SKM-1 (cell line): ENCODE results near the gene MBNL3.
"Not testable (repeated sequence)": the region's sequence is repeated elsewhere in the genome, so short reads cannot be mapped to it uniquely, and the experiment has no call there.

Experiments
- DNase-seq: peaks from one replicate; lab custom pipeline; 2025; ENCODE audit not compliant: unreplicated experiment; lab: John Stamatoyannopoulos, UW

The MBNL3 gene

DNA sequence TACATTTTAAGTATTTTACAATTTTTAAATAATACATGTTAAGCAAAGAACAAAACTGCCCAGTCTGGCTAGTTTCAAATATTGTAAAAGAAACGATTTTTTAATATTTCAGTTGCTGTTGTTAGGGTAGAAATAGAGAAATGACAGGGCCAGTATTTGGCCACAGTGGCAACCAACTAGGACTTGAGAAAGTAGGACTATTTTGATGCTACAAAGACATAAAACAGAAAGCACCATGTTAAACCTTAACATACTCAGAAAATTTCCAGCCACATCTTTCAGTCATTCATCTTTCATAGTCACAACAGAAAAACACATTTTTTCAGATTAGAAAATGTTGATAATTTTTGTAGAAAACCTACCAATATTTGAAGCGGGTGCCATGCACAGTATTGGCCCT is 104.5 kb downstream of the MBNL3 start:
- no peak for DNase-seq

DNA sequence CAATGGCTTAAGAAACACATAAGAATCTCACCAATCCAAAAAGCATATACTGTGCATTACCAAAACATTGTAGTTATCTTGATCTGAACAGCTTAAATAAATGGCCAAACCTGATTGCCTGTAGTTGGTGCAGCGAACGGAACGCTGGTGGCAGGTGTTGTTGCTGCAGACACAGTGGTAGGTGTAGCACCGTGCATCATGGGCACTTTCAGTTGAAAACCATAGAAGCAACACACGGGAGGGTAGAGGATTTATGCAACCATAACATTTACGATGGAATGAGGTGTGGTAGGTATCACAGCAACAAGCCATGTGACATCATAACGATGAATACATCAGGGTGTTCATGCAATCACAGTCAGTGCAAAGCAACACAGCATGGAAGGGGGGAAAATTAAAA is 106.8 kb downstream of the MBNL3 start:
- no peak for DNase-seq

DNA sequence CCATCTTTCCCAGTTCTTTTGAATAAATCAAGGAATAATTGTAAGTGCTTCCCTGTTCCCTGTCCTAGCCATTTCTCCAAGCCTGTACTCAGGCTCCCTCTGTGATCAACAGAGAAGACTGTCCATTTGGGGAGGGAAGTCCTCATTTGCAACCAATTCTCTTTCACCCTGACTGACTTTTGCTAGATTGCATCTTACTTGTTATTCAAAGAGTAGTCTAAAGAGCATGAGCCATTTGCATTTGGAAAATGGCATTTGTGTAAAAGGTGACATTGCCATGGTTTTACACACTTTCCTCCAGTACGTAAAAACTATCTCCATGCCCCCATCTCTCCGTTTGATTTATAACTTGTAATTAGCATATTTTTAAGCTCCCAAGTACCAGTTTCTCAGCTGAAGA is 110.6 kb downstream of the MBNL3 start:
- no peak for DNase-seq

DNA sequence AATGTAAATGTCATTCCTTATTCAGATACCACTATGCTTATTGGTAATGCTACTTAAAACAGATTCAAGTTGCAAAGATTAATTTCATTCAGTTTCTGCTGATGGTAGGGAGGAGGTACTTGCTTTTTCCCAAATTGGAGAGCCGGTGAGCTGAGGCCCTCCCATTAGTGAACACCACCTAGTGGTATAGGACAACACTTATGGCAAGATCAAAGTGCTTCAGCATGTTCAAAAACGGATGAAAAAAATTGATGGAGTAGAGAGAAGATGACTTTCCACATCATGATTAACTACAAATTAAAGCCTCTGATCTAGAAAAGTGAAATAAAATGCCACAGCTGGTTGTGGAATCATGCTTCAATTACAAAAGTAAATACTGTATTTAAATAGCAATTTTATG is 112.9 kb downstream of the MBNL3 start:
- no peak for DNase-seq

DNA sequence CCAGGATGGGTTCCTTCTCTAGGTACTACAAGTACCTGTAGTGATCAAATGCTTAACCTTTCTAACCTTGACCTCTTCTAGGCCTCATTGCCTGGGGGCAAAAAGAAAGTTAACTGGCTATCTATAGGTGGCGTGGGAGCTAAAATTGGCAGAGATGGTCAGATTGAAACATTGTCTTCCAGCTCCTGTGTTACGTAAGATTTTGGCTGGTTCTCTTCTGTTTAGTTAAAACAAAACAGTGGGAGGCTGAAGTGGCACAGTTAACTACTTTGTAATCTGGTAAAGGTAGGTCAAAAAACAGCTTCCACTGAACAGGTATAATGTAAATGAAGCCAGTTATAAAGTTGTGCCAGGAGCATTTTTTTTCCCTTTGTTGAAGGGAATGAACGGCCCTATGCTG is 115.2 kb downstream of the MBNL3 start:
- DNase-seq: no peak

DNA sequence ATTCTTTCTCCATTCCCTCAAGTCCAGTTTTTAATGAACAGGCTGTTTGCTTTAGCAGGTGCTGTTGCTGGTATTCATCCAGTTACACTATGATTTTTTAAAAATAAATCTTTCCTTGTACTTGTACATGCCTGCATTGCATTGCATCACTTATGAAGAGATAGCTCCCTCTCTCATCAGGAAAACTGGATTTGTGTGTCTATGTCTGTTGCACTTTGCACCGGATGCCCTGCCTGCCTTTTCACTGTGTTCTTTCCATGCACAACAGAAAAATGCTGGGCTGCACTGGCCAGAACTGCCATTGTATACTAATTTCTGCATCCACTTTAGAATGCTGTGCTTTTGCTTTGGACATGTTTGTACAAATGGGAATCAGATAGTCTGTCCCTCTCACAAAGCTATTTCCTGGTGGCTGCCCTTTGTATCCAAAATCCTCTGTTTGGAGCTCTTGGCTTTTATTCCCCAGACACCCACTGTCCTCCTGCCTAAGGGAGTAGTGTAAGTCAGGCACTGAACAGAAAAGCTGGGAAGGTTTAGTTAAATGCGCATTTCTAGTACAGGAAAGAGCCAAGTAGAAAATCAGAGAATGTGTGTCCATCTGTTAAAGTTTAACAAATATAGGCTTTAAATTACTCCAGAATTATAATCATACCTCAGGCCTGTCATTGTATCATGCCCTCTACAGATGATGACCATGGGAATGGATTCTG is 119.1 kb downstream of the MBNL3 start:
- no peak for DNase-seq

DNA sequence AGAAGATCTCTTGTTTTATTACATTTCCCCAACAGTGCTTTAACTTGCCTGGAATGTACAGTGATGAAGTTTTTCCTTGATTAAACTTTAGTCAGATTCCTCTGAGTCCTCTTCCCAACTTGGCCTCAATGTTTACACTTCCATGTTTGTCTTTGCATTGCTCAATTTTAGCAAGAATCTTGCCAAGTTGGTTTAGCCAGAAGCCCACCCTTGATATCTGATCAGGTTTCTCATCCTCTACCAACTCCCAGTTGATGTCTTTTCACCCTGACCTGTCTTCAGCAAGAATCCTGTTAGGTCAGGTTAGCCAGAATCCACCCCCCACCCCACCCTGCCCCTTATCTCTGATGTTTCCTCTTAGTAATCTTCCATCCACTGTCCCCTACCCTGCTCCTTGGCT is 120.9 kb downstream of the MBNL3 start:
- DNase-seq: no peak

DNA sequence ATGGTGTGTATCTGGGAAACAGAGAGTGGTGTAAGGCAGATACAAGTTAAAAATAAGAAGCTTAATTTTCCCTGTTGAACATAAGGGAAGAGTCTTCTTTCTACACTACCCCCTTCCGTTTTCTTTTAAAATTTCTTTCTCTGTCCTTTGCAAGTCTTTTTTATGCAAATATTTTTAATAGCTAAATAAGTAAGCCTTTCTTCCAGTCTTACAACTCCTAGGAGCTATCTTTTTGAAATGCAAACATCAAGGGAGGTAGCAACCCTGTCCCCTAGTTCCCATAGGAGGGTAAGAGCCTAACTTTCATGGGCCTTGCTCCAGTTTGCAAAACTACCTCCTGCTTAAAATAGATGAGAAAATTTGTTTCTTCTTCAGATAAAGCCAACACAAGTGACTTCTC is 121.5 kb downstream of the MBNL3 start:
- DNase-seq: no peak

DNA sequence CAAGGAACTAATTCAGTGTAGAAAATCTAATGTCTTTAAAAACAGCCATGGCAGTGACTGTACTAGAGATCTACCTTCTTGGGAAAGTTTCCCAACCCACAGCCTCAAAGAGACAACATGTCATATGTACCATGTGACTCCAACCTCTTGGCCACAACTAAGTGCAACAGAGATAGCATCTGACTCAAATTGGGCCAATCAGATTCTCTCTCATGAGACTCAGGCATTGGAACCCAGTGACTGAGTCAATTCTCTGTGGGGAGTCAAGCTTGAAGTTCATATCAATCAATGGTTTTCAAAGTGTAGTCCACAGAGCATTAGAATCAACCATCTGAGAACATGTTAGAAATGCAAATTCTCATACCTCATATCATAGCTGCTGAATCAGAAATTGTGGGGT is 123.3 kb downstream of the MBNL3 start:
- DNase-seq: no peak

DNA sequence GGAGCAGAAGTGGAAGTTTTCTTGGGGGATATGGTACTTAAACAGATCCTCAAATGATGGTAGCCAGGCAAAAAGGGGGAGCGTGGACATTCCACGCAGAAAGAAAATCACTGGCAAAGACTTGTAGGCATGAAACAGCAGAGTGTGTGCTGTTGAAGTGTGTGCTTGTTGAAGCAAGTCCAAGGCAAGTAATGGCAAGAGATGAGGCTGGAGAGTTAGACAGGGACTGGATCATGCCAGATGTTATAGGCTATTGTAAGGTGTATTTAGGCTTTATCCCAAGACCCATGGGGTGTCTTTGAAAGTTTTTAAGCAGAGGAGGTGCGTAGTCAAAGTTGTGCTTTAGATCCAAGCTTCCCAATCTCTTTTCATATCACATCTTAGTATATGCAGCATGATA is 124.5 kb downstream of the MBNL3 start:
- DNase-seq: no peak

DNA sequence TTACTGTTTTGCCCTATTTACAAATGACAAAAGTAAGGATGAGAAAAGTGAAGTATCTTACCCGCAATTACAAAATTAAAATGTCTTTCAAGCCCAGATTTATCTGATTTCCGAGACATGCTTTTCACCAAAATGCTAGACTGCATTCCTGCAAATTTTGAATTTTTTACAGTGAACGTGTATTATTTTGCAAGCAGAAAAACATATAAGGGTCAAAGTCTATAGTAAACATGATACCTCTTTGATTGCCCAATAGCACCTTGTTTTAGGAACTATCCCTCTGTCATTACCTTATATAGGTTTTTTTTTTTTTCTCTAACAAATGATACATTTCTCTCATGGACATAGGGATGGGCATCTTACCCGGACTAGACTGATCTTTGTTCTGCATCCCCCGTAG is 135.4 kb downstream of the MBNL3 start:
- DNase-seq: no peak

DNA sequence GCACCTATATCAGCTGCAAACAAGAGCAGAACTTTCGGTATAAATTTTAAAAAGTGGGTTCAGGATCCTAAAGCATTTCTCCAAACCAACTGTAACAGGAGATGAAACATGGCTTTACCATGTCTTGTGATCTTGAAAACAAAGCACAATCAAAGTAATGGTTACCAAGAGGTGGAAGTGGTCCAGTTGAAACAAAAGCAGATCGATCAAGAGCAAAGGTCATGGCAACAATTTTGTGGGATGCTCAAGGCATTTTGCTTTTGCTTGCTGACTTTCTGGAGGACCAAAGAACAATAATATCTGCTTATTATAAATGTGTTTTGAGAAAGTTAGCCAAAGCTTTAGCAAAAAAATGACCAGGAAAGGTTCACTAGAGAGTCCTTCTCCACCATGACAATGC is 152.7 kb downstream of the MBNL3 start:
- DNase-seq: no peak

DNA sequence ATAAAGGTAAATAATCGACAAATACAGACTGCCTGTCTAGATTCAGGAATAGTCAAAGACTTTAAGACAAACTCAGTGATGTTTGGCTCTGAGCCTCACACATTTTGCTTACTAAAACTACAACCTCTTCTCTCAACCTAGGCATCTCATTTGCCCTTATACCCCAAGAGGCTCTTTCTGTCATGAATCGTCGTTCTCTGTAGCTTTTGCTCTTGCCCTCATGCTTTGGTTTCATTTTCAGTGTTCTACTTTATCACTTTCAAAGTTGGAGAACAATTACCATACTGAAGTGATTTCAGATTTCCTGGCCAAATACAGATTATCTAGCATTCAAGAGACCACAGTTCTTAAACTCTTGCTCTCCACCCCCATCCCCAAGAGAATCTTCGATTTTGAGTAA is 155.5 kb downstream of the MBNL3 start:
- DNase-seq: no peak

DNA sequence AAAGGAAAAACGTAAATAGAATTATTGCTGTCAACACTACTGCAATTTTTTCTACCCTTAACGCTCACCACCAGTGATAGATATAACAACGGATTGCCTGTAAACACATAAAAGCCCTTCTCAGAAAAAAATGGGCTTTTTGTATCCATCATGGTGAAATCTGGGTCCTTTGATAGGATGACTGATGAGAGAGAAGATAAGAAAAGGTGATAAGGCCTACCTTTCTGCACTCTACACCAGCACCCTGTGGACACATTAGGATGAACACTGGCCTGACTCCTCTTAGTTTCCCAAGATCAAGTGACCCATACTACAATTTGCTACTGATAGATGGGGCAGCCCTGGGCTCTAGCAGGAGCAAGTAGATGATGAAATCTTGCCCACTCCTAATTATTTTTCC is 157.3 kb downstream of the MBNL3 start:
- DNase-seq: no peak

DNA sequence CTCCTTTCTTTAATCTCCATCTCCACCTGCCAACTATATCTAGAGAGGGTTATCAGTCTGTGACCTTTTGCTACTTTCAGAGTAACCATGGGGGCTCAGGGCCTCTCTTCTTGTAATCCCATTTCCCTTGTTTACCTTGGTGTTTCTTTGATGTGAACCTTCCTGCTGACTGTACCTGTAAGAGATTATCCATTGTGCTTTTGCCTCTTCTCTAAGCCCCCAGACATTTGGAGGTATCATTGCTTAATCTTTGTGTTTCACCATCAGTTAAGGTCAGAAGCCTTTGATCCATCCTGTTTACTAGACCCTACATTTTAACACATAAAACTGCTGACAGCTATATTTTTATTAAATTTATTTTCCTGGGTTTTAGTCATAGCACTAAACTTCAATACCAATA is 157.8 kb downstream of the MBNL3 start:
- no peak for DNase-seq

DNA sequence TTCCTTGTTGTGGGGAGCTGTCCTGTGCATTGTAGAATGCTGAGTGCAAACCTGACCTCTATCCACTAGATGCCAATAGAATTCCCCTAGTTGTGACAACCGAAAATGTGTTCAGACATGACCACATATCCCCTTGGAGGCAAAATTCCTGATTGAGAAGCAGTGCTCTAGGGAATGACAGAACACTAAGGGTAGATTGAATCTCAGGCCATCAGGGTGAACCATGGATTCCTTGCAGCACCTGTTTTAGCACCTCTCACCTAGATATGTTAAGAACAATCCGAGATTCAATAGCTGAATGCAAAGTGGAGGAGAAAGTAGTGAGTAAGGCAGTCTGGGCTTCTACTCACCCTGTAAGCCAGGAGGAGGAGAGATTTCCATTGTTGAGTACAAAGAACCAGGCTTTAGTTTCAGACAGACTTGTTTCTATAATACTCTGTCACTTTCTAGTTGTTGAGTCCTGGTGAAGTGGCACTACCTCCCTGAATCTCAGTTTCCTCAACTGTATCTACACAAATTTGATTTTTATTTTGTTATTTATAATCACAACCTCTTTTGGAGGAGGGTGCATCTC is 158.6 kb downstream of the MBNL3 start:
- no peak for DNase-seq

DNA sequence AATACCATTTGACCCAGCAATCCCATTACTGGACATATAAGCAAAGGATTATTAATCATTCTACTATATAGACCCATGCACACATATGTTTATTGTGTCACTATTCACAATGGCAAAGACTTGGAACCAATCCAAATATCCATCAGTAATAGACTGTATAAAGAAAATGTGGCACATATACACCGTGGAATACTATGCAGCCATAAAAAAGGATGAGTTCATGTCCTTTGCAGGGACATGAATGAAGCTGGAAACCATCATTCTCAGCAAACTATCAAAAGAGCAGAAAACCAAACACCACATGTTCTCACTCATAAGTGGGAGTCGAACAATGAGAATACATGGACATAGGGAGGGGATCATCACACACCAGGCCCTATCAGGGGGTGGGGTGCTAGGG is 161.9 kb downstream of the MBNL3 start:
- not testable (repeated sequence) for DNase-seq
